ENCODE measurements around the gene SSTR1.

Gene SSTR1

DNA sequence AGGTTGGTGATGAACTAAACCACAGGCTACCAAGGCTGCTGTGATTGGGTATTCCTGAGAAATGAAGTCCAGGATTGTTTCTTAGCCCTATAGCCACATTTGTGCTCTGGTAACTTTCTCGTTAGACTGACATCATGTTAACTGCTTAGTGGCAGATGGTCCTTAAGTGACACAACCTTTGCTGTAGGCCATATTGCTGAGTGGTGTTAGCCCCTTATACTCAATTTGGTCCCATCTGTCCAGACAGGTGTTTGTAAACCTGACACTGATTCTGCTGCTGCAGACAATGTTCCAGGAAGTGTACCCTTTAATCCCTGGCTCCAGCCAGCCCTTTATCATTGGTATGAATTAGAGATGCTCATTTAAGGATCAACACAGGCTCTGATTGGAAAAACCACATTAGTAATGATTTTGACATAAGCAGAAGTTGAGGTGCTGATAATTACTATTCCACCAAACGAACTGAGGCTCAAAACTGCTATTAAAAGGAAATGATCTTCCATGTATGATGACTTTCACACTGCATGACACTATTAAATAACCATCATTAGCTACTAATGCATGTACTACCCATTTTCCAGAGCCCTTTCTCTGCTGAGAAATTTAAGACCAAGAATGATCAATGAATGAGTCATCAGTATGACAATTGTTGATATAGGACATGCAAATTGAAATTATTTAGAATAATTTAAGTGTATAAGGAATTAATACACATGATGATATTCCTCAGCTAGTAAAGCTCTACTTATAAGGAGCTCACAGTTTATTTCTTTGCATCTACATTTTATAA, 3.6 kb upstream of the SSTR1 start:
- no peak for DNase-seq

DNA sequence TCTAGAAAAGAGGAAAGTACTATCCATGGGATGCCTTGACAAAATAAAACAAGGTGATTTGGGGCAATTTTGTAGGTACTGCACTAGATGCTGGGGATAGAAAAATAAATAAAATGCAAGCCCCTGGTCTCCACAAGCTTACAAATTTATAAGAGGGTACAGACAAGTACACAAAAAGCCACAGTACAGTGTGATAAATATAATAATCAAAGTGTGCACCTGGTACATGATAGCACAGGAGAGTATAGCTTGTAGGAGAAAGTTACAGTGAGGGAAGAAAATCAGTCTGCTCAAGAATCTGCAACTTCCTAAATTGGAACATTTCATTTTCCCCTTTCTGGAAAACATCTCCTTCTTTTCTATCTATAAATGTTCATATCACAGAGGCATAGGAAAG, 3.0 kb upstream of the SSTR1 start:
- DNase-seq: no peak

DNA sequence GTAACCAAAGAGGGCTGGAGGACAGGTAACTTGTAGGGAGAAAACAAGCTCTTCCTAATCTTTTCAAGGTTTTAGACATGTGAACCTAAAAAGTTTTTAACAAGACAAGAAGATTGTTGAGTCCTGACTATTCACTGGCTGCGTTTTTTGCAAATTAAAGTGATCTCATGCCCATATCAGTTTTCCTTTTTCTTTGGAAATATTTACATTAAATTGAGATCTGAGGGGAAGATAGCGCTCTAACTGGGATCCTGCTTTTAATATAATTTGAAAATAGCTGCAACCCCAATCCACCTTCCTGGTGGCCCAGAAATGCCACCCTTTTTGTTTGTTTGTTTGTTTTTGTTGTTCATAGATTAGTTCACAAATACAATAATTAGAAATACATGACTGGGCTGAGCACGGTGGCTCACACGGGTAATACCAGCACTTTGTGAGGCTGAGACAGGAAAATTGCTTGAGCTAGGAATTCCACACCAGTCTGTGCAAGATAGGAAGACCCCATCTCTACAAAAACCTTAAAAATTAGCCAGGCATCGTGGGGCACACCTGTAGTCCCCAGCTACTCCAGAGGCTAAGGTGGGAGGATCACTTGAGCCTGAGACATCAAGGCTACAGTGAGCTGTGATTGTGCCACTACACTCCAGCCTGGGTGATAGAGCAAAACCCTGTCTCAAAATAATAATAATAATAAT, 2.4 kb upstream of the SSTR1 start:
- DNase-seq: no peak

DNA sequence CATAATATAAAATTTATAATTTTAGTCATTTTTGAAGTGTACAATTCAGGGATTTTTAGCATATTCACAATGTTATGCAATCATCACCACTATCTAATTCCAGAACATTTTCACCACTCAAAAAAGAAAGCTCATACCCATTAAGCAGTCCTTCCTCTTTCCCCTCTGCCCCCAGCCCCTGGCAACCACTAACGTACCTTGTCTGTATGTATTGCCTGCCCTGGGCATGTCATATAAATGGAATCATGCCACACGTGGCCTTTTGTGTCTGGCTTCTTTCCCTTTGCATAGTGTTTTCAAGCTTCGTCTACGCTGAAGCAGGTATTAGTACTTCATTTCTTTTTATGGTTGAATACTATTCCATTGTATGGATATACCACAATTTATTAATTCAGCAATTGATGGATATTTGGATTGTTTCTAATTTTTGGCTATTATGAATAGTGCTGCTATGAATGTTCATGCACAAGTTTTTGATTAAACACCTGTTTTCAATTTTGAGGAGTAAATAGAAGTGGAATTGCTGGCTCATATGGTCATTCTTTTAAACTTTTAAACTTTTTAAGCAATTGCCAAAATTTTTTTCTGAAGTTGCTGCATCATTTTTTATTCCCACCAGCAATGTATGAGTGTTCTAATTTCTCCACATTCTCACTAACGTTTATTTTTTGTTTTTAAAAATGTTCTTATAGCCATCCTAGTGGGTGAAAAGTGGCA, 1.6 kb upstream of the SSTR1 start:
- DNase-seq: no peak

DNA sequence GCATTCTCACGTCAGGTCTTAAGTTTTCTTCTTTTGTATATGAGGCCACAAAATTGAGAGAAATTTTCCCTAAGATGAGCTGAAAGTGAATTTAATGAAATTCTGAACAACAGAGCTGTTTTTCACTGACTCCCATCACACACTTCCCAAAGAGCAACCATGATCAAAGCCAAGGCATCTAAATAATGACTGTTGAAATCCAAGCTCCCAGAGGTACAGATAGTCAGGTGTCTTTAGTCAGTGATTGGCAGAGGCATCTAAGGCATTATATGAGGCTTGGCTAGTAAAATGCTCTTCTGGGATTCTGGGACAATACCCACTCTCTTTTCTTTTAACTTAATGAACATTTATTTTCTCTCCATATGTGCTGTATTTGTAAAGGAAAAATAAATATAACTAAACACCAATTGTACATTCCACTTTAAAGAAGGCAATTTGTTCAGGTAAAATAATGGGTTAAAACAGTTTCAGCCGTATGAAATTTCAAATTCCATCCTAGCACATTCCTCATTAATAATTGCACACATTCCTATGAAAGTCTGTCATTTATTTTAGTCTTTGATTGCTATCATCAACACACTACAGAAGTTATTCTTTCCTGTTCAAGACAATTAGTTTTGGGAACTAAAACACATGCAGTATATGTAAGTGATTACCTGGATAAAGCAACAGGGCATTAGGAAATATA, 871 bp upstream of the SSTR1 start:
- no peak for DNase-seq

DNA sequence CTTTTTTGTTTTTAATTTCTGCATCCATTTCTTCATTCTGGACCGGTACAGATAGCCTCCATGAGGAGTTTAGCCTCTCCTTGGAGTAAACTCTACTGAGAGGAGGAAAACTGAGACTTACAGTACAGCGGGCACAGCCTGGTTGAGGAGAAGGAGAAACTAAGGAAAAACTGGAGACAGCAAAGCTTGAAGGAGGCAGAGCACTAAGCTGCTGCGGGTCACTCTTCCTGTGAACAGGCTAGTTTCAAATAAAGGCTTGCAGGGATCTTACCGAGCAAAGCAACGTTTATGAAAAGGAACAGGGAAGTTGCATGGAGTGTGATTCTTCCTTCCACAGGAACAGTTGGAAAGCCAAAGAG, 348 bp upstream of the SSTR1 start:
- no peak for DNase-seq

DNA sequence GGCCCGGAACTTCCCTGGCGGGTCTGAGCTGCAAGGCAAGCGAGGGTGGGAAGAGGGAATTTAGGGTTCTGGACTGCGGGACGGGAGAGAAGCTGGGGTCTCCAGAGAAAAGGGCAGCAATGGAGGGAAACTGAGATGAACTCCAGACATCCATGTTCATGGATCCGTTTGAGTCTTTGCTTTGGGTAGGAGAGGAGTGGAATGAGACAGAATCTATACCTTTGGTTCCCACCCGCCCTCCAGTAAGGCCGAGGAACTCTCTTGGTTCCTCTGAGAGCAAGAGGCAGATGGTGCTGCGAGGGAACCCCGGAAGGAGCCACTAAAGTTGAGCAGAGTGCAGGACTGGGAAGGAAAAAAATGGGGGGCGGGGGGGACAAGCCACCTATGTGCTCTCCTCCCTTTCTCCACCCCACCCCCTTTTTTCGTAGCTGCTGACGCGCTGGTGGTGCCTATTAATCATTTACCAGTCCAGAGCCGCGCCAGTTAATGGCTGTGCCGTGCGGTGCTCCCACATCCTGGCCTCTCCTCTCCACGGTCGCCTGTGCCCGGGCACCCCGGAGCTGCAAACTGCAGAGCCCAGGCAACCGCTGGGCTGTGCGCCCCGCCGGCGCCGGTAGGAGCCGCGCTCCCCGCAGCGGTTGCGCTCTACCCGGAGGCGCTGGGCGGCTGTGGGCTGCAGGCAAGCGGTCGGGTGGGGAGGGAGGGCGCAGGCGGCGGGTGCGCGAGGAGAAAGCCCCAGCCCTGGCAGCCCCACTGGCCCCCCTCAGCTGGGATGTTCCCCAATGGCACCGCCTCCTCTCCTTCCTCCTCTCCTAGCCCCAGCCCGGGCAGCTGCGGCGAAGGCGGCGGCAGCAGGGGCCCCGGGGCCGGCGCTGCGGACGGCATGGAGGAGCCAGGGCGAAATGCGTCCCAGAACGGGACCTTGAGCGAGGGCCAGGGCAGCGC, 1.2 kb downstream of the SSTR1 start:
- DNase-seq: no peak

DNA sequence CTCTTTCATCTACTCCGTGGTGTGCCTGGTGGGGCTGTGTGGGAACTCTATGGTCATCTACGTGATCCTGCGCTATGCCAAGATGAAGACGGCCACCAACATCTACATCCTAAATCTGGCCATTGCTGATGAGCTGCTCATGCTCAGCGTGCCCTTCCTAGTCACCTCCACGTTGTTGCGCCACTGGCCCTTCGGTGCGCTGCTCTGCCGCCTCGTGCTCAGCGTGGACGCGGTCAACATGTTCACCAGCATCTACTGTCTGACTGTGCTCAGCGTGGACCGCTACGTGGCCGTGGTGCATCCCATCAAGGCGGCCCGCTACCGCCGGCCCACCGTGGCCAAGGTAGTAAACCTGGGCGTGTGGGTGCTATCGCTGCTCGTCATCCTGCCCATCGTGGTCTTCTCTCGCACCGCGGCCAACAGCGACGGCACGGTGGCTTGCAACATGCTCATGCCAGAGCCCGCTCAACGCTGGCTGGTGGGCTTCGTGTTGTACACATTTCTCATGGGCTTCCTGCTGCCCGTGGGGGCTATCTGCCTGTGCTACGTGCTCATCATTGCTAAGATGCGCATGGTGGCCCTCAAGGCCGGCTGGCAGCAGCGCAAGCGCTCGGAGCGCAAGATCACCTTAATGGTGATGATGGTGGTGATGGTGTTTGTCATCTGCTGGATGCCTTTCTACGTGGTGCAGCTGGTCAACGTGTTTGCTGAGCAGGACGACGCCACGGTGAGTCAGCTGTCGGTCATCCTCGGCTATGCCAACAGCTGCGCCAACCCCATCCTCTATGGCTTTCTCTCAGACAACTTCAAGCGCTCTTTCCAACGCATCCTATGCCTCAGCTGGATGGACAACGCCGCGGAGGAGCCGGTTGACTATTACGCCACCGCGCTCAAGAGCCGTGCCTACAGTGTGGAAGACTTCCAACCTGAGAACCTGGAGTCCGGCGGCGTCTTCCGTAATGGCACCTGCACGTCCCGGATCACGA, 2.2 kb downstream of the SSTR1 start:
- DNase-seq: no peak

DNA sequence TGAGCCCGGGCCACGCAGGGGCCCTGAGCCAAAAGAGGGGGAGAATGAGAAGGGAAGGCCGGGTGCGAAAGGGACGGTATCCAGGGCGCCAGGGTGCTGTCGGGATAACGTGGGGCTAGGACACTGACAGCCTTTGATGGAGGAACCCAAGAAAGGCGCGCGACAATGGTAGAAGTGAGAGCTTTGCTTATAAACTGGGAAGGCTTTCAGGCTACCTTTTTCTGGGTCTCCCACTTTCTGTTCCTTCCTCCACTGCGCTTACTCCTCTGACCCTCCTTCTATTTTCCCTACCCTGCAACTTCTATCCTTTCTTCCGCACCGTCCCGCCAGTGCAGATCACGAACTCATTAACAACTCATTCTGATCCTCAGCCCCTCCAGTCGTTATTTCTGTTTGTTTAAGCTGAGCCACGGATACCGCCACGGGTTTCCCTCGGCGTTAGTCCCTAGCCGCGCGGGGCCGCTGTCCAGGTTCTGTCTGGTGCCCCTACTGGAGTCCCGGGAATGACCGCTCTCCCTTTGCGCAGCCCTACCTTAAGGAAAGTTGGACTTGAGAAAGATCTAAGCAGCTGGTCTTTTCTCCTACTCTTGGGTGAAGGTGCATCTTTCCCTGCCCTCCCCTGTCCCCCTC, 3.0 kb downstream of the SSTR1 start:
- DNase-seq: no peak

DNA sequence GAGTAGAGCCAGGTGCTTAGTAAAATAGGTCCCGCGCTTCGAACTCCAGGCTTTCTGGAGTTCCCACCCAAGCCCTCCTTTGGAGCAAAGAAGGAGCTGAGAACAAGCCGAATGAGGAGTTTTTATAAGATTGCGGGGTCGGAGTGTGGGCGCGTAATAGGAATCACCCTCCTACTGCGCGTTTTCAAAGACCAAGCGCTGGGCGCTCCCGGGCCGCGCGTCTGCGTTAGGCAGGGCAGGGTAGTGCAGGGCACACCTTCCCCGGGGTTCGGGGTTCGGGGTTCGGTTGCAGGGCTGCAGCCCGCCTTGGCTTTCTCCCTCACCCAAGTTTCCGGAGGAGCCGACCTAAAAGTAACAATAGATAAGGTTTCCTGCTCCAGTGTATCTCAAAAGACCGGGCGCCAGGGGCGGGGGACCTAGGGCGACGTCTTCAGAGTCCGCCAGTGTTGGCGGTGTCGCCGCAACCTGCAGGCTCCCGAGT, 3.6 kb downstream of the SSTR1 start:
- no peak for DNase-seq

DNA sequence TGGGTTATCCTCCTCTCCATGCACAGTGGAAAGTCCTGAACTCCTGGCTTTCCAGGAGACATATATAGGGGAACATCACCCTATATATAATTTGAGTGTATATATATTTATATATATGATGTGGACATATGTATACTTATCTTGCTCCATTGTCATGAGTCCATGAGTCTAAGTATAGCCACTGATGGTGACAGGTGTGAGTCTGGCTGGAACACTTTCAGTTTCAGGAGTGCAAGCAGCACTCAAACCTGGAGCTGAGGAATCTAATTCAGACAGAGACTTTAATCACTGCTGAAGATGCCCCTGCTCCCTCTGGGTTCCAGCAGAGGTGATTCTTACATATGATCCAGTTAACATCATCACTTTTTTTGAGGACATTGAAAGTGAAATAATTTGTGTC, 4.4 kb downstream of the SSTR1 start:
- DNase-seq: no peak

DNA sequence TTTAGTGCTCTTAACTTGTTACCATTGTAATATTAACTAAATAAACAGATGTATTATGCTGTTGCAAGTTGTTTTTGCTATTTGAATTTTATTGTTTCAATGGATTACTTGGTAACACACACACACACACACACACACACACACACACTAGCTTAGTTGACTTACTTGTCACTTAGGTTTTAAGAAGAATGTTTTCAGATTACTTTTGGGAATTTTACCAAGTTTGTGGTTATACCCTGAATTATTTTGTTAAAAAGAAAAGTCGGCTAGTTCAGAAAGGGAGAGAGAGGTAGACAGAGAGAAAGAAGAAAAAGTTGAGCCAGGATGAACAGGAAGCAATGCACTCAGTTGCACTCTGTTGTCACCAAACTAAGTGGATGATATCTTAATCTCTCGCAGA, 5.3 kb downstream of the SSTR1 start:
- no peak for DNase-seq

DNA sequence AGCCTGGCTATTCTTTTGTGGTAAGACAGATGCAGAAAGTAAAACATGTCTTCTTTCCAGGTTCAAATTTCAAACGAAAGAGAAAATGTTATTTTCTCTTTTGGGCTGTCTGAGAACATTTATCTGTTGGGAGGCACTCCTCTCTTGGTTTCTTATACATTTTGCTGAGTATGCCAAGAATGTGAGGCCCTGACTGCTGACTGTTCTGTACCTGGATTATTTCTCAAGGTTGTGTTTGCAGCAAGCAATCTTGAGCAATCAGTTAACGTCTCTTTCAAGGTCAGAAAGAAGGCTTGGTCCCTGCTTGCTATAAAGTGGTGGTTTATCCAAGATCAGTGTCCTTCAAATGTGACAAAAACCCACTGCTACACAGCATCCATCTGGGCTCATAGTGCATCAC, 9.8 kb downstream of the SSTR1 start:
- DNase-seq: no peak

DNA sequence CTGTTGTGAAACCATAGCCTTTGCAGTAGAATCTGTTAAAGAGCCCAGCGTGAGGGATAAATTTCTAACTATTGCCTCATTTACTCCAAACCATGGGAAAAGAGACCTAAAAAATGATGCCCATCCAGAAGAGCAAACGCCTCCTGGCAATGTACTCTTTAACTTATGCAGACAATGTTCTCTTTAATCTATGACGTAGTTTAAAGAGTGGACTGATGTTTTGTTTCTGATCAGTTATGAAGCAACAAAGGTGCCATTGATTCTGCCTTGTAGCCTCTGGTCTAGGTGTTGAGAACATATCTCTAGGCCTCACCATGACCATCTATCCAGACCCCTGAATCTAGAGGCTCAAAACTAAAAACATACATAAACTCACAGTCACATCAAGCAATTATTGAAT, 13.4 kb downstream of the SSTR1 start:
- DNase-seq: no peak

DNA sequence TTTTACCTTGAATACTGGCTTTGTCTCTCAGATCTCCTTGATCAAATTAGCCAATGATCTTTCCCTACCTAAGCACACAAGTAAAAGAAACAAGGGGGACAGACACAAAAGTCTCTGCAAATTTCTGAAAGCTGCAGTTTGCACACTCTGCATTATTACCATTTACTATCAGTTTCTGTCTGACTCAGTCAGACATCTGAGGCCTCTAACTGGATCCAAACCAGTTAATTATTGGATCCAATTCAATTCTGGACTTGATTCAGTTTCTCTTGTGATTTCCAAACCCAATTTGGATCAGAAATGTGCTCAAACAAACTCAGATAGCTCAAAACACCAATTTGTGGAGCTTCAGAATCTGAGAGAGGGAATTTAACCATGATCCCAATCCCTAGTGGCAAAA, 16.6 kb downstream of the SSTR1 start:
- no peak for DNase-seq

DNA sequence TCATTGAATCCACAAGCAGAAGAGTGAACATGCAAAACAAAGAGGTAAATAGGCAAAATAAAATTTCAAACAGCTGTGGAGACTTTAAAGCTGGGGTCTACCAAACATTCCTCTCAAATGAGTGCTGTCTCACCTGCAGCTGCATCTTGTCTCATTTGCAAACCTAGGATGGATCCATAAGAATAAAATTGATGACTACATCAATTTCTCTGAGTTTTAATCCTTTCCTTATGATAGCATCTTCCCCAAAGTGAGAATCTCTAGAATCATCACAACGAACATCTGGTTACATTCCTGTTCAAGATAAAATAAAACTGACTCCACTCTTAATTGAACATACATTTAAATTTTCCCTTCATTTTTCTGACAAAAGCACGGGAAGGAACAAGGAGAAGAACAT, 18.2 kb downstream of the SSTR1 start:
- no peak for DNase-seq

DNA sequence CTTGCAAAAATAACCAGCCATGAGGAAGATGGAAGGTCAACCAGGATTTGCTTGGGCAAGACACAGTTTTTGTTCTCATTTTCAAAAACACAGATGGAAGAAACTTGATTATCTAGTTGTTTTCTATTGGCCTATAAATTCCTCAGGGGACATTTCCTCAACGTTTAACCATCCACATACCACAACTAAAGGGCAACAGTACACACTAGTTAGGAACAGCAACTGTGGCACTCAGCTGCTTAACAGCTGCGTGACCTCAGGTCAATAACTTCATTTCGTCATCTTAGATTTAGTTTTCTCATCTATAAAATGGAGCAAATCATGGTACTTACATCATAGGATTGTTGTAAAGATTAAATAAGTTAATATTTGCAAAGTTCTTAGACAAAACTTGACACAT, 18.7 kb downstream of the SSTR1 start:
- peak; percentile 89 for DNase-seq

DNA sequence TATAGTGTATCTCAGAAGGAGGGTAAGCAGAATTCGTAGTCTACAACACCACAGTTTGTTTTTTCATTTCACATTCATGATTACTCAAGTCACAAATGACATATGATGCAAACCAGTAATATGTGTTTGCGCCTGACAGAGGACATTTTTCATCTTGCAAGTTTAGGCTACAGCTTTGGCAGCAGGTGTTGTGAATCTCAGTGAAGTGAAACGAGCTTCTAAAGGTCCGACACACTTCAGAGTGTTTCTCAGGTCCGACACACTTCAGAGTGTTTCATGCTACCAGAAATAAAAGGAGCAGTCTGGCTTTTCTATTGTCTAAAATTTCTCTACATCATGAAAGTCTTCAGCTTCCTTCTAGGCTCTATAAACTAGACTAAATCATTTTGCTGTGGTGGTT, 25.5 kb downstream of the SSTR1 start:
- DNase-seq: no peak

DNA sequence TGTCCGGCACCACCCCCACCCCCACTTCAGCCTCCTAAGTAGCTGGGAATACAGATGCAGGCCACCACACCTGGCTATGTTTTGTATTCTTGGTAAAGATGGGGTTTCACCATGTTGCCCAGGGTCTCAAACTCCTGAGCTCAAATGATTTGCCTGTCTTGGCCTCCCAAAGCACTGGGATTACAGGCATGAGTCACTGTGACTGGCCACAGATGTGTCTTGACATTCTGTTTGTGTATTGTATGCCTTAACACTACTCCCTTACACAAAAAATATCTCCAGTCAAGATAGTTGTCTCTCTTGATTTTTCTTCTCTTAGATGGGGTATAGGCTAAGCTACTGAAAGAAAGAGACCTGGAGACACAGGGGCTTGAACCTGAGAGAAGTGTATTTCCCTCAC, 30.6 kb downstream of the SSTR1 start:
- DNase-seq: peak; percentile 2

DNA sequence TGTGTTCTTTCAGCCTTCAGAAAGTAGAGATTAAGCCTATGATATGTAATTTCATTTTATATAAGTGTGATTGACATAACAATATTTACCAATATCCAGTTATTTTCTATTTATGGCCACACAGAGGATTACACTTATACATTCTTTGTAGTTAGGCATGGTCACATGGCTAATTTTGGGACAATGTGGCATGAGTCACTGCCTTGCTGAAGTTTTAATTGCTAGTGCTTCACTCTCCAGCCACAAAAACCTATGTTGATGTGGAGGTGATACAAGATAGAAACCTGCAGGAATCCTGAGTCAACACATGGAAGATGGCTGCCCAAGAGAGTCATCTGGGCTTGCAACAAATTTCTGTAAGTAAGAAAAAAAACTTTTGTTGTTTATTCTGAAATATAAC, 31.2 kb downstream of the SSTR1 start:
- DNase-seq: no peak
